Vagina (tissue), 2 donors: ENCODE data around the gene NUDCD3. TPM values are rescaled to one million over a fixed set of nuclear protein-coding genes. Genes with fewer than 3 reads are reported as not detected.

Experiments
- DNase-seq, 2 donors: peaks; one replicate each; pipeline ENCODE4 v3.0.0-alpha.2; 2017; ENCODE audit errors: extremely low spot score in 2 of 2
- H3K27ac ChIP-seq: fragments of 200-600 bp; sonication (generic); one replicate; pipeline ENCODE4 v1.5.1; 2019
- H3K27me3 ChIP-seq: fragments of 200-600 bp; sonication (generic); one replicate; pipeline ENCODE4 v1.5.1; 2019
- H3K36me3 ChIP-seq, 2 donors: fragments of 200-600 bp; sonication (generic); one replicate each; pipeline ENCODE4 v1.5.1; 2017 to 2019
- H3K4me1 ChIP-seq: fragments of 200-600 bp; sonication (generic); one replicate; pipeline ENCODE4 v1.5.1; 2019
- H3K4me3 ChIP-seq, 2 donors: fragments of 200-600 bp; sonication (generic); 1 replicate in 1 of 2; 2 replicates in 1 of 2; pipeline ENCODE4 v1.5.1; 2016 to 2019
- H3K9me3 ChIP-seq: fragments of 200-600 bp; sonication (generic); one replicate; pipeline ENCODE4 v1.5.1; 2019
- POLR2A ChIP-seq, 2 donors: fragments of 450-650 bp; IDR thresholded peaks; one replicate each; pipeline ENCODE4 v1.6.1; 2017; ENCODE audit warnings: antibody characterized with exemption in 2 of 2, mild to moderate bottlenecking in 2 of 2, moderate library complexity in 2 of 2
- POLR2AphosphoS5 ChIP-seq, 2 donors: sonication (generic); formaldehyde crosslinking; IDR thresholded peaks; one replicate each; pipeline ENCODE4 v1.9.0; 2017; ENCODE audit warnings: antibody characterized with exemption in 2 of 2, mild to moderate bottlenecking in 2 of 2, low read depth in 1 of 2; ENCODE audit not compliant: insufficient read depth in 1 of 2
- intact Hi-C: fragments of 100-400 bp; cut with DNase I; formaldehyde crosslinking; loops from one replicate; pipeline ENCODE4 v1.15.1; 2023
- total RNA-seq: library from RNA; depleted of rRNA; stranded (reverse); fragments of >200 nt; gene quantifications from one replicate; pipeline ENCODE4 v1.2.3, GENCODE V29; 2016
- TF ChIP-seq, protein P1 (sequence below), 3 experiments: fragments of 450-650 bp in 2 of 3; fragments of 200-600 bp in 1 of 3; sonication (generic) in 1 of 3; IDR thresholded peaks; one replicate each; pipeline ENCODE4 v1.5.1; 2017 to 2019; ENCODE audit warnings: antibody characterized with exemption in 3 of 3, mild to moderate bottlenecking in 2 of 3, moderate library complexity in 2 of 3

NUDCD3 gene
- total RNA-seq, 1 donor from 2014 or later = 48.6 TPM

DNA sequence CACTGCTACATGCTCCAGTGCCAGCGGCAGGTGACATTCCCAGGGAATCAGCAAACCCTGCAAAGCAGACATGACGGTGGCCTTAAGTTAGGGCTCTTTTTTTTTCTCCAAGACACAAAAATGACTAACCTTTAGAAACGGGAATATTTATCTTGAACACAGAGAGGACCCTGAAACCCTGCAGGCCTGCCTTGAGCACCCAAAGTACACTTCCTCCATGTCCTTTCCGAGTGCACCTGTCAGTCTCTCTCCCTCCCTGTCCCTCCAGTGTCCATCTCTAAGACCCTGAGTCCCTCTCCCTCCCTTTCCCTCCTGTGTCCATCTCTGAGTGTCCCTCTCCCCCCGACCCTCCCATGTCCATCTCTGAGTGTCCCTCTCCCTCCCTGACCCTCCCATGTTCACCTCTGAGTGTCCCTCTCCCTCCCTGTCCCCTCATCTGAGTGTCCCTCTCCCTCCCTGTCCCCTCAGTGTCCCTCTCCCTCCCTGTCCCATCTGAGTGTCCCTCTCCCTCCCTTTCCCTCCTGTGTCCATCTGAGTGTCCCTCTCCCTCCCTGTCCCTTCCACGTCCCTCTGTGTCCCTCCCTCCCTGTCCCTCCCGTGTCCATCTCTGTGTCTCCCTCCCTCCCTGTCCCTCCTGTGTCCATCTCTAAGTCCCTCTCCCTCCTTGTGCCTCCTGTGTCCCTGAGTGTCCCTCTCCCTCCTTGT lies 113.9 kb downstream of the NUDCD3 start:
- Histone ChIP-seq H3K9me3 (no peaks in the 10 kb centered on the region), H3K4me1 (no peaks in the 10 kb centered on the region), H3K27me3 (no peaks in the 10 kb centered on the region), H3K4me3 (no peak overlapping the region), H3K36me3 (no peaks in the 10 kb centered on the region), H3K27ac (no peak overlapping the region)
- TF ChIP-seq POLR2AphosphoS5 (IDR thresholded peaks at IDR 0.05; ENCODE audit: insufficient read depth in 1 of 2, low read depth in 1 of 2) (no peak), POLR2A (IDR thresholded peaks at IDR 0.05) (no peak)
- TF ChIP-seq, protein P1, sequence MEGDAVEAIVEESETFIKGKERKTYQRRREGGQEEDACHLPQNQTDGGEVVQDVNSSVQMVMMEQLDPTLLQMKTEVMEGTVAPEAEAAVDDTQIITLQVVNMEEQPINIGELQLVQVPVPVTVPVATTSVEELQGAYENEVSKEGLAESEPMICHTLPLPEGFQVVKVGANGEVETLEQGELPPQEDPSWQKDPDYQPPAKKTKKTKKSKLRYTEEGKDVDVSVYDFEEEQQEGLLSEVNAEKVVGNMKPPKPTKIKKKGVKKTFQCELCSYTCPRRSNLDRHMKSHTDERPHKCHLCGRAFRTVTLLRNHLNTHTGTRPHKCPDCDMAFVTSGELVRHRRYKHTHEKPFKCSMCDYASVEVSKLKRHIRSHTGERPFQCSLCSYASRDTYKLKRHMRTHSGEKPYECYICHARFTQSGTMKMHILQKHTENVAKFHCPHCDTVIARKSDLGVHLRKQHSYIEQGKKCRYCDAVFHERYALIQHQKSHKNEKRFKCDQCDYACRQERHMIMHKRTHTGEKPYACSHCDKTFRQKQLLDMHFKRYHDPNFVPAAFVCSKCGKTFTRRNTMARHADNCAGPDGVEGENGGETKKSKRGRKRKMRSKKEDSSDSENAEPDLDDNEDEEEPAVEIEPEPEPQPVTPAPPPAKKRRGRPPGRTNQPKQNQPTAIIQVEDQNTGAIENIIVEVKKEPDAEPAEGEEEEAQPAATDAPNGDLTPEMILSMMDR (IDR thresholded peaks at IDR 0.05) = no peak
- no peak for DNase-seq
- intact Hi-C loops = no loop called here

DNA sequence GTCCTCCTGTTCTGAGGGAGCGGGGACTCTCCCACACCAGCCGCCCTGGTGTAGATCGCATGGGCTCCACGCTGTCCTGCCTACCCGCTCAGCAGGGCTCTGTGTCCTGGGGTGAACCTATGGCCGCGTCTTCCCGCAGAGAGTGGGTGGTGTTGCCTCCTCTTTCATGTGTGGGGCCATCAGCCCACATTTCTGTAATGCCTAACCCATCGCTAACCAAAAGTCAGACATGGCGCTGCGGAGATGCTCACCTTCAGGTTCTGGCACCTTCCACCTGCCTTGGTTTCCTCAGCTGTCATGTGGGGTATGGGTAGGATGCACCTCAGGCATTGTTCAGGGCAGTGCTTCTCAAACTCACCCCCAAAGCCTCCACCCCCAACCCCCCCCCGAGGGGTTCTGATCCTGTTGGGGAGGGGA lies 114.5 kb downstream of the NUDCD3 start:
- no peak overlapping the region for H3K27ac ChIP-seq
- TF ChIP-seq POLR2A (IDR thresholded peaks at IDR 0.05) = no peak
- no peak for TF ChIP-seq POLR2AphosphoS5 (IDR thresholded peaks at IDR 0.05; ENCODE audit: insufficient read depth in 1 of 2, low read depth in 1 of 2)
- no peak overlapping the region for H3K4me3 ChIP-seq
- no peaks in the 10 kb centered on the region for H3K27me3 ChIP-seq
- no peaks in the 10 kb centered on the region for H3K36me3 ChIP-seq
- no peaks in the 10 kb centered on the region for H3K9me3 ChIP-seq
- H3K4me1 ChIP-seq = no peaks in the 10 kb centered on the region
- intact Hi-C loops = no loop called here
- no peak for DNase-seq

DNA sequence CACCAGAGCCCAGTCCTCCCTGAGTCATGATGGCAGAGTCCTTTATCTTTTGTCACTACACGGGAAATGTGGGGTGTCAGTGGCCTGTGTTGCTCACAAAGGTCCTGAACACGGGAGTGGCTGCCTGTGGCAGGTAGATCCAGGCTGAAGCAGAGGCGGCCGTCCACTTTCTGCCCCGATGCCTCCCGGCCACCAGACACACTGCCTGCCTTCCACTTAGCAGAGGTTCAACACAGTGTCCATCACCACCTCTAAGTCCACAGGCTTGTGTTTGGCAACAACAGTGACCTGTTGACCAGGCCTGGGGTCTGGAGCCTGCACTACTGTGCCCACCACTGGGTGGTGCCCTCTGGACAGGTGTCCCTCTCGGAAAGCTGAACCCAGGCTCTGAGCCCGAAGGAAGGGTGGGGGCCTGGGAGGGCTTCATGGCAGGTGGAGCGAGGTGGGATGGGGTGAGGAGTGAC lies 115.2 kb downstream of the NUDCD3 start:
- TF ChIP-seq POLR2A (IDR thresholded peaks at IDR 0.05) (no peak), POLR2AphosphoS5 (IDR thresholded peaks at IDR 0.05; ENCODE audit: insufficient read depth in 1 of 2, low read depth in 1 of 2) (no peak)
- TF ChIP-seq, protein P1 (IDR thresholded peaks at IDR 0.05) = no peak
- DNase-seq = peak in 1 of 2 donors; percentile 83
- intact Hi-C loops = no loop called here

DNA sequence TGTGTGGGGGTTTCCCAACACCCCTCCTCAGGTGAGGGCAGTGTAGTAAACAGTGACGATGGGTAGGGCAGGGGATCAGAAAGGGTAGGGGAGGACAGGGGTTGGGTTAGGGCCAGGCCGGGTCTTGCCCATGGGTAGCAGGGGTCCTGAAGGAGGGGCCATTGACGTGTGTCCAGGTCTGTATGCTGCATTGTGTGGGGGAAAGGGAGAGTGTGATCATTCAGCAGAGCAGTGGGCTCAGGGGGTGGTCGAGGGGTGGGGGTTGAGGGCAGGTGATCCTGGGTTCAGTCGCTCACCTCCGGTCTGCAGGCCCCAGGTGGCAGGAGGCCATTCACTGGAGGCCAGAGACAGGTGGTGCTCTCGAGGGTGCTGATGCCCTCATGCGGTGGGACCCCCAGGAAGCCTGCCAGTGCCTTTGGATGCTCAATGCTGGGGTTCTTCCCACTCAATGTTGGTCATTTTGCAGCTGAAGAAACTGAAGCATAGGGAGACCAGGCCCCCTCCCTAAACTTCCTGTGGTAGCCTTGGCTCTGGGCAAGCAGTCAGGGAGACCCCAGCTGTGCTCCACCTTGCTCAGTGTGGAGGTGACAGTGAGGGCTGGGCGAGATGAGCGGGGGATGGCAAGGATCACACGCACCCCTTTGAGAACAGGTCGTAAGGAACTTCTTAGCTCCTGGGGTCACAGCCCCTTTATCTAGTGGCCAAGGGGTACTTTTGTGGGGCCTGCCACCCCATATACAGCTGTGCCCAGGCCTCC lies 116.3 kb downstream of the NUDCD3 start:
- DNase-seq = no peak
- no peaks in the 10 kb centered on the region for H3K27me3 ChIP-seq
- no peaks in the 10 kb centered on the region for H3K36me3 ChIP-seq
- no peaks in the 10 kb centered on the region for H3K4me1 ChIP-seq
- no peak overlapping the region for H3K4me3 ChIP-seq
- intact Hi-C loops = no loop called here
- no peaks in the 10 kb centered on the region for H3K9me3 ChIP-seq
- H3K27ac ChIP-seq = no peak overlapping the region
- TF ChIP-seq POLR2A (IDR thresholded peaks at IDR 0.05) = no peak
- TF ChIP-seq, protein P1 (IDR thresholded peaks at IDR 0.05) = no peak
- no peak for TF ChIP-seq POLR2AphosphoS5 (IDR thresholded peaks at IDR 0.05; ENCODE audit: insufficient read depth in 1 of 2, low read depth in 1 of 2)

More for the DNA sequence above, 115.2 kb downstream of the NUDCD3 start:
- Histone ChIP-seq H3K4me1 (no peaks in the 10 kb centered on the region), H3K4me3 (no peak overlapping the region), H3K9me3 (no peaks in the 10 kb centered on the region), H3K27me3 (no peaks in the 10 kb centered on the region), H3K27ac (no peak overlapping the region), H3K36me3 (no peaks in the 10 kb centered on the region)

DNA sequence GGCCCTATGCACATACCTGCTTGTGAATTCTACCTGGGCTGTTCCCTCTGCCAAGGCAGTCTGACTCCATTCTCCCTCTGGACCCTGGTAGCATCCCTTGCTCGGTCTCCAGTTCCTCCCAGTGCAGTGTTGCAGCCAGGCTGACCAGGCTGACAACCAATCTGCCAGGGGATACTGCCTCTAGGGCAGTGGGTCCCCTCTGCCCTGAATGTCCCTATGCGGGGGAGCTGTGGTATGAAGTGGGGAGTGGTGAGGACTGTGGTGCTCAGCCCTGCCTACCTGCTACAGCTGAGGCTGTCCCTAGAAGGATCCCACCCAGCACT lies 117.1 kb downstream of the NUDCD3 start:
- Histone ChIP-seq H3K9me3 (no peaks in the 10 kb centered on the region), H3K27me3 (peaks cover 4% of the 10 kb centered on the region), H3K27ac (no peak overlapping the region), H3K36me3 (no peaks in the 10 kb centered on the region), H3K4me3 (no peak overlapping the region), H3K4me1 (no peaks in the 10 kb centered on the region)
- no peak for TF ChIP-seq POLR2AphosphoS5 (IDR thresholded peaks at IDR 0.05; ENCODE audit: insufficient read depth in 1 of 2, low read depth in 1 of 2)
- TF ChIP-seq POLR2A (IDR thresholded peaks at IDR 0.05) = no peak
- TF ChIP-seq, protein P1 (IDR thresholded peaks at IDR 0.05) = no peak
- intact Hi-C loops = no loop called here
- DNase-seq = no peak
